Measurements from ENCODE around the gene ICE1.
"Not testable (repeated sequence)": the region's sequence is repeated elsewhere in the genome, so short reads cannot be mapped to it uniquely, and the experiment has no call there.

The ICE1 gene

GRCh38 chr5:5437227-5438172, 15.0 kb downstream of the ICE1 start:
- no peak for DNase-seq (ENCODE audit: low spot score)

GRCh38 chr5:5451863-5452262, 29.4 kb downstream of the ICE1 start:
- no peak for DNase-seq (ENCODE audit: low spot score)

- no peak for DNase-seq (ENCODE audit: low spot score)
Measured at GRCh38 chr5:5453131-5453530, 30.7 kb downstream of the ICE1 start.

- DNase-seq (ENCODE audit: low spot score), result no peak
Measured at GRCh38 chr5:5454391-5454790, 31.9 kb downstream of the ICE1 start.

- no peak for DNase-seq (ENCODE audit: low spot score)
Measured at GRCh38 chr5:5456858-5457257, 34.4 kb downstream of the ICE1 start.

GRCh38 chr5:5460311-5460710, 37.8 kb downstream of the ICE1 start:
- no peak for DNase-seq (ENCODE audit: low spot score)

- DNase-seq (ENCODE audit: low spot score), result no peak
Measured at GRCh38 chr5:5461012-5461411, 38.5 kb downstream of the ICE1 start.

- no peak for DNase-seq (ENCODE audit: low spot score)
Measured at GRCh38 chr5:5464036-5464715, 41.7 kb downstream of the ICE1 start.

GRCh38 chr5:5466227-5466626, 43.8 kb downstream of the ICE1 start:
- DNase-seq (ENCODE audit: low spot score), result no peak

GRCh38 chr5:5467737-5468136, 45.3 kb downstream of the ICE1 start:
- no peak for DNase-seq (ENCODE audit: low spot score)

- DNase-seq (ENCODE audit: low spot score), result no peak
Measured at GRCh38 chr5:5470933-5471332, 48.5 kb downstream of the ICE1 start.

GRCh38 chr5:5473226-5473625, 50.7 kb downstream of the ICE1 start:
- DNase-seq (ENCODE audit: low spot score), result no peak

- DNase-seq (ENCODE audit: low spot score), result no peak
Measured at GRCh38 chr5:5474961-5475360, 52.5 kb downstream of the ICE1 start.

GRCh38 chr5:5475975-5476374, 53.5 kb downstream of the ICE1 start:
- no peak for DNase-seq (ENCODE audit: low spot score)

- DNase-seq (ENCODE audit: low spot score), result not testable (repeated sequence)
Measured at GRCh38 chr5:5479578-5479977, 57.1 kb downstream of the ICE1 start.

GRCh38 chr5:5480481-5481111, 58.1 kb downstream of the ICE1 start:
- DNase-seq (ENCODE audit: low spot score), result no peak

GRCh38 chr5:5481206-5481605, 58.7 kb downstream of the ICE1 start:
- DNase-seq (ENCODE audit: low spot score), result no peak

GRCh38 chr5:5481633-5482032, 59.2 kb downstream of the ICE1 start:
- DNase-seq (ENCODE audit: low spot score), result no peak

- DNase-seq (ENCODE audit: low spot score), result no peak
Measured at GRCh38 chr5:5483350-5483749, 60.9 kb downstream of the ICE1 start.

- no peak for DNase-seq (ENCODE audit: low spot score)
Measured at GRCh38 chr5:5483880-5484598, 61.6 kb downstream of the ICE1 start.

GRCh38 chr5:5486122-5486521, 63.6 kb downstream of the ICE1 start:
- DNase-seq (ENCODE audit: low spot score), result no peak
